HG03280 (cell line): ENCODE measurements around the gene PRSS3.
A peak's percentile ranks its signal among the peaks of the same experiment; 100 is the strongest.
"Not testable (repeated sequence)": the region's sequence is repeated elsewhere in the genome, so short reads cannot be mapped to it uniquely, and the experiment has no call there.

Experiments used
- ATAC-seq: cut with Tn5 transposase; IDR thresholded peaks from one replicate; pipeline ENCODE4 v1.9.1; 2021; ENCODE audit warnings: mild to moderate bottlenecking, moderate library complexity; ENCODE audit not compliant: unreplicated experiment

PRSS3 gene

DNA sequence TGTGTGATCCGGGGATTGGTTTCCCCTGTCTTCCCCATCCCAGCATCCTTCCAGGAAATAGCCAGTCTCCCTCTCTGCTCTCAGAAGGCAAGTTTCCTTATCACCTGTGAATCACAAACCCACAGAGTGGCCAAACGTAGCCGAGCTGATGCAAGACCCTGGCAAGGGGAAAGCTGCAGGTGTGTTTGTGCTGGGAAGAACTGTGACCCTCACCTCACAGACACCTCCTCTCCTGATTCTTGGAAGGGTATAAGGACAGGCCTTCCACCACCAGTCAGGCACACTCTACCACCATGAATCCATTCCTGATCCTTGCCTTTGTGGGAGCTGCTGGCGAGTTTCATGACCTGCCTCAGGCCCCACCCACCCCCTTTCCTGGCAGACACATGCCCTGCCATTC lies at the start of gene PRSS3:
TSS of gene PRSS3 (plus strand) at position 281 of the 400 bp plus-strand sequence. CDS start at position 294, 13 bp downstream.
- ATAC-seq: no peak

DNA sequence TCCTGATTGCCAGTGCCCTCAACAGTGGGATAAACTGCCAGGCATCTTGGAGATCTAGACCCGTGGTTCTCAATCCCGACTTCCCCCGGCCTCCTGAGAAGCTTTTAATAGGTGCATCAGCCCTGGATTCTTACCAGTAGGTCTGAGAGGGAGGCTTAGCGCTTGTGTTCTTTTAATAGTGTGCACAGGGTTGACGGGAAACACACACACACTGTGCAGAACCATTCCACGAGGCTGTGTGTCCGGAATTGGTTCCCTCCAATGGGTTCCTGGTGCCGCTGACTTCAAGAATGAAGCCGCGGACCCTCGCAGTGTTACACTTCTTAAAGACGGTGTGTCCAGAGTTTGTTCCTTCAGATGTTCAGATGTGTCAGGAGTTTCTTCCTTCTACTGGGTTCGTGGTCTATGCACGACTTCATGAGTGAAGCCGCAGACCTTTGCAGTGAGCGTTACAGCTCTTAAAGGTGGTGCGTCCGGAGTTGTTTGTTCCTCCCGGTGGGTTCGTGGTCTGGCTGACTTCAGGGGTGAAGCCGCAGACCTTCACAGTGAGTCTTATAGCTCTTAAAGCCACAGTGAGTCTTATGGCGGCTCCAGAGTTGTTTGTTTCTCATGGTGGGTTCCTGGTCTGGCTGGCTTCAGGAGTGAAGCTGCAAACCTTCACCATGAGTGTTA lies 46.6 kb upstream of the PRSS3 start:
- ATAC-seq: no peak

DNA sequence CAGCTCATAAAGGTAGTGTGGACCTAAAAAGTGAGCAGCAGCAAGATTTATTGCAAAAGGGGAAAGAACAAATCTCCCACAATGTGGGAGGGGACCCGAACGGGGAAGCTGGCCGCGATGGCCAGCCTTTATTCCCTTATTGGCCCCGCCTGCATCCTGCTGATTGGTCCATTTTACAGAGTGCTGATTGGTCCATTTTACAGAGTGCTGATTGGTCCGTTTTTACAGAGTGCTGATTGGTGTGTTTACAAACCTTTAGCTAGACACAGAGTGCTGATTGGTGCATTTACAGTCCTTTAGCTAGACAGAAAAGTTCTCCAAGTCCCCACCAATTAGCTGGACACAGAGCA lies 46.1 kb upstream of the PRSS3 start:
- not testable (repeated sequence) for ATAC-seq

DNA sequence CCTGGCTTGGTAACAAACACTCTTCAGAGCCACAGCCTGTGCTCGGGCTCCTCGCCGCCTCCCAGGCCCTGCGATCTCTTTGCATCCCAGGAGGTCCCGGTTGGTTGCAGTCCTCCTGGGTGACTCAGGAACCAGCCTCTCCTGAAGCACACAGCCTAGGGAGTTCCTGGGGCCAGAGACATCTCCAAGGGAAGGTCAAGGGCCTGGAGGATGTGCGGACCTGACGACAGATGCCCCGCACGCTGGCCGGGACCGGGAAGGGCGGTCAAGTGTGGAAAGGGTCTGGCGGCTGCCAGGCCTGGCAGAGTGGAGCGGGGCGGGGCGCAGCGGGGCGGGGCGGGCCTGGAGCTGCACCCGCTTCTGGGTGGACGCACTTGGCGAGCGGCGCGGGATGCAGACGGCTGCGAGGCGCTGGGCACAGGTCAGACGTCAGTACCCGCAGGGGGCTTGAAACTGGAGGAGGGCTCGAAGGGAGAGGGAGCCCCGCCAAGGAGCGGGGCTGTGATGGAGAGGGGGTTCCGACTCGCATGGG lies 45.0 kb upstream of the PRSS3 start:
- ATAC-seq: no peak

DNA sequence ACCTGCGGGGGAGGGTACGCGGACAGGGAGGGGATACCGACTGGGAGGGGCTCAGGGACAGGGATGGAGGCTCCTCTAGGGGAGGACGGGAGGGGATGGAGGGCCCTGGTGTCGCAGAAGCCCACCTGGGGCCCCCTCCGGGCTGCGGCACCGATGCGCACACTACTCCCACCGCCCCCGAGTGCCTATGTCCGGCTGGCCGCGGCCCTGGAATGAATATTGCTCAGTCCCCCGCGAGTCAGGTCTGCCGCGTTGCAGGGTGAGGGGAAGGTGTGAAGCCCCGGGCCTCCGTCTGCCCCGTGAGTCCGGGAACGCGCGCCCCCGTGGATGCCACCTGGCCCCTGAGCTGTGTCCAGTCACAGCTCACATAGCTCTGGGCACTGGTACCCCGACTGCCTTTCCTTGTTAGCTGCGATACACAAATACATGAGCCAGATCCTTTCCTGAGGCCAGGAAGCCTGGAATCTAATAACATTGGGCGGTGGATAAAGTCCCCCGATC lies 44.5 kb upstream of the PRSS3 start:
- no peak for ATAC-seq

DNA sequence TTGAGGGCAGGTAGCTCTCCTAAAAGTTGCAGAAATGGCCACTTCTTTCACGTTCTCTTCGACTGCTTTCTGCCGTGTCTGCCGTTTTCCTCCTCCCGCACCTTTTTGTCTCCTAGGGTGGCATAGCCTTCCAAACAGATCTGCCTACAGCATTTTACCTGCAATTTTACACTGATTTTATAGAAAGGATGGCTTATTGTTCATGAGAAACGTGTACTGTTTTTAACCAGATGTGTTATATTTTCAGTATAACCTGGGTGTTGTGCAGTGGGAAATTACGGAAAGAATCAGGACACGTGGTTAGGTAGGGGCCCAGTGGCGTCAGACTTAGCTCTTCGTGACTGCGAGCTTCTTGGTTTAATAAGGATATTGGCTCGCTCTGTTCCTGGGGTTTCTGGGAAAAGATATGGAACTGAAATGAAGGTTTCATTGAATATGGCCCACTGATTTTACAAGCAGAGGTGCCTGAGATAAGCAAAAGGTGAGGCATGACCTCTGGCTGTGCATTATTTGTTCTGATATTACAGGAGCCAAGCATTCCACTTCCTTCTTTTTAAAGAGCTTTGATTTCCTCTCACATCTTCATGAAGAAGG lies 43.7 kb upstream of the PRSS3 start:
- no peak for ATAC-seq

DNA sequence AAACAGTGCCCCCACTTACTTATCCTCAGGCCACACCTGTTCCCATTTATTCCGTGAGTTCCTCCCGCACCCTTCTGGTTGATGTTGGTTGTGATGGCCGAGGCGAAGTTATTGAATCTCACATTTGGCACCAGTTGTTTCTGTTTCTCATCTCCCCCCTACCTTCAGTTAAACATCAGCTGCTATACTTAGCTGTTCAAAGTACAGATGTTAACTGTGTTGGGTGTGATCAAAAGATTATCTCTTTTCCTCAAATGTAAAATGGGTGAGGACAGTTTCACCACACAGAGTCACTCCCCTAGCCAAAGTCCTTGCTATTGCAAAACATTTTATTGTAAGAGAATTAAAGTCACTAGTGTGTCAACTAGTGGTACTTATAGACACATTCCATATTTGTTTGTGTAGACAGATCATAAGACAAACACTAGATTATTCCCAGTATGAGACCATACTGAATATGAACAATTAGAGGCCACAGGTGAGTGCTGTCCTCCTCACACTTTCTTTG lies 43.2 kb upstream of the PRSS3 start:
- no peak for ATAC-seq

DNA sequence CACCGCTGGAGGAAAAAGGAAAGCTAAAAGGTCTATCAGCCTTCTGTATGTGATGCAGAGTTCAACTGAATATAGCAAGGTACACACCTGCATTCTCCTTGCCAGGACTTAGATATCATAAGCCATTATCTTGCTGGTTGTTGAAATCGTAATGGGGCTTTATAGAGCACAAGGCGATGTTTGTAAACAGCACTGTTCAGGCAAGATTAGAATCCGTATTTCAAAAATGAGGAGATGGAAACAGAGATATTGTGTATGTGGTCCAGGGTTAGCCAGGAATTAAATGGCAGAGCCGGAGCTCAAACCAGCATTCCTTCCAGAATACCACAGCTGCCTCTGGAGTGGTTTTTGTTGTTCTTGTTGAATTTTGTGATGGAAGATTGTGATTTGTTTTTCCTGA lies 42.6 kb upstream of the PRSS3 start:
- ATAC-seq: not testable (repeated sequence)

DNA sequence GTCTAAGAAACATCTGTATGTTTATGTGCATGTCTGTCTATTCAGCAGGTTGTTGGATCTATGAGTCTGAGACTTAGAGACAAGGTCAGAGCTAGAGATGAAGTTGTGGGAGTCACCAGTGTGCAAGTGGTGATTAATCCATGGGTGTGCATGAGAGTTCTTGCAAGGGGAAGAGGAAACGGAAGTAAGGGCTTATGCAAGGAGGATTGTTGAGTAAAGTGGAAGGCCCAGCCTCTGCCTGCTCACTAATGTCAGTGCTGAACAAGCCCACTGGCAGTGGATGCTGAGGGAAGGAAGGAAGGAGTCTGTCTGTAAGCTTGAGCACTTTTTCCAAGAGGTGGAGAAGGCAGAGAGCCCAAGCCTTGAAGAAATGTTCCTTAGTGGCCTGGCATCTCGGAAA lies 35.7 kb upstream of the PRSS3 start:
- not testable (repeated sequence) for ATAC-seq

DNA sequence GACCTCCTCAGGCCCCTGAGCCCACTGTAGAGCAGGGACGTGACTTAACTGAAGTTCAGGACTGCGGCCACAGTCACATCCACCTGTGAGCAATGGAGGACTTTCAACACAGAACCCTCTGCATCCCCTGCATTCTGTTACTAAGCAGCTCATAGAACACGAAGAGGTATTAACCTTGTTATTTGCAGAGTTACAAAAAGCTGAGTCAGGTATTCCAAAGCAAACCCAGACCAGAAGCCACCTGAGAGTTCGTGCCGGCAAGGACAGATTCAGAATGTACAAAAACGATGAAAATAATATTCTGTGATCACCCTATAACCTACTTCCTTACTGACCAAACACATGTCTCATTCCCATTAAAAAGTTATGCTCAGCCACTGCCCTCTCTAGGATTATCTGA lies 33.0 kb upstream of the PRSS3 start:
- no peak for ATAC-seq

DNA sequence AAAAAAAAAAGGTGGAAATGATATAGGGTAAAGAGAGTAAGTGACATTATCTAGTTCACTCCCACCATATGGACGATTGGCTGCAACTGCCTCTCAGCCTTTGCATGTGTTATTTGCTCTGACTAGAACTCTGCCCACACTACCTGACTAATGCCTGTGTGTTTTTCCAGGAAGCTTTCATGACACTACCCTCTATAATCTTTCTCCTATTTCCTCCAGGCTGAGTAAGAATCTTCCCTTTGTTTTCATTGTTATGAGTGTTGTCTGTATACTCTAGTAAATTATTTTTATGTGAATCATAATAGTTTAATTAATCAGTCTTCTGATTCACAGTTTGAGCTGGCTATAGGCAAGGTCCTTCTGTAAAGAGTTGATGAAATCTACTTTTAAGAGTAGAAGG lies 31.7 kb upstream of the PRSS3 start:
- not testable (repeated sequence) for ATAC-seq

DNA sequence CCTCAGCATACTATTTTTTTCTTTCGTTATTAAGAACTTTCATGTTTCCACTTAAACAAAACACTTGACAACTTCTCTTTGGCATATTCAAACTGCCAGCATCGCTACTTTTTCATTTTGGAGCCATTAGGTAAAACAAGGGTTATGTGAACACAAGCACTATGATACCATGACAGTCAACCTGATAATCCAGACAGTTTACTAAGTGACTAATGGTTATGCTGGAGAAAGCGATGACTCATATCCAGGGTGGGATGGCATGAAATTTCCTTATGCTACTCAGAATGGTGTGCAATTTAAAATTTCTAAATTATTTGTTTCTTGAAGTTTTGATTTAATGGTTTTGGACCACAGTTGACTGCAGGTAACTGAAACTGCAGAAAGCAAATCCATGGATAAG lies 29.9 kb upstream of the PRSS3 start:
- ATAC-seq: no peak

DNA sequence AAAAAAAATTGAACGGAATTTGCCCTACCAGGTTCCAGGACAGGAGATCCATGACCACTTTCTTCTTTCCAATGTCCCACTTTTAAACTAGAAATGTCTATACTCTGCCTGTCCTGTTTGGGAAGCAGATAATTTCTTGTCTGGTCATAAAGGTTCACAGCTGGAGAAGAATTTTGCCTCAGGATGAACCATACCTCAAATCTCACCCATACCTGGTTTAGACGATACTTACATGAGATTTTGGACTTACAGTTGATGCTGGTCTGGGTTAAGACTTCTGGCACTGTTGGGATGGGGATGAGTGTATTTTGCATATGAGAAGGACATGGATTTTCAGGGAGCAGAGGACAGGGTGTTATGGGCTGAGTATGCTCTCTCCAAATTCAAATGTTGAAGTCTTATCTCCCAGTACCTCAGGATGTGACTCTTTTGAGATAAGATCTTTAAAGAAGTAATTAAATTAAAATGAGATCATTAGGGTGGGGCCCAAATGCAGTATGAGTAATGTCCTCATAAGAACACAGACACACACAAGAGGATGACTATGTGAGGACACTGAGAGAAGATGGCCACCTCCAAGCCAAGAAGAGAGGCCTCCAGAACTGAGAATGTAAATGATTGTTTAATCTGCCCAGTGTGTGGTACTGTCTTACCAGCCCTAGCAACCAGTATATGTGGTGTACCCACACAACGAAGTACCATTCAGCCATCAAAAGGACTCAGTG lies 25.0 kb upstream of the PRSS3 start:
- ATAC-seq: not testable (repeated sequence)

DNA sequence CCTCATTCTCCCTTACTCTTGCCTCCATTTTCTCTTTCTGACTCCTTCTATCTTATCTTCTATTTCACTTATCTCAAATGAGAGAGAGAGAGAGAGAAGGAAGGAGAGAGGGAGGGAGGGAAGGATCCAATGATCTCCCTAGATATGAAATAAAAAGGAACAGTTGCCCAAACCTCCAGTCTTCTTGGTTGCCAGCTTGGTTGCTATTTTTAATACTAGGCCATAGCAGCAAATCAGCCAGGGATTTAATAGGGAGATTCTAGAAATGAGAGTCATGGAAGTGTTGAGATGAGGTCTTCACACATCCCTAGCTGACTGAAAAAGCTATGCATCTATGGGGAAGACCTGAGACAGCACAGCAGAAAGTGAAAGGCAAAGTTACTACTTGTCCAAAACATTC lies 22.2 kb upstream of the PRSS3 start:
- ATAC-seq: not testable (repeated sequence)

DNA sequence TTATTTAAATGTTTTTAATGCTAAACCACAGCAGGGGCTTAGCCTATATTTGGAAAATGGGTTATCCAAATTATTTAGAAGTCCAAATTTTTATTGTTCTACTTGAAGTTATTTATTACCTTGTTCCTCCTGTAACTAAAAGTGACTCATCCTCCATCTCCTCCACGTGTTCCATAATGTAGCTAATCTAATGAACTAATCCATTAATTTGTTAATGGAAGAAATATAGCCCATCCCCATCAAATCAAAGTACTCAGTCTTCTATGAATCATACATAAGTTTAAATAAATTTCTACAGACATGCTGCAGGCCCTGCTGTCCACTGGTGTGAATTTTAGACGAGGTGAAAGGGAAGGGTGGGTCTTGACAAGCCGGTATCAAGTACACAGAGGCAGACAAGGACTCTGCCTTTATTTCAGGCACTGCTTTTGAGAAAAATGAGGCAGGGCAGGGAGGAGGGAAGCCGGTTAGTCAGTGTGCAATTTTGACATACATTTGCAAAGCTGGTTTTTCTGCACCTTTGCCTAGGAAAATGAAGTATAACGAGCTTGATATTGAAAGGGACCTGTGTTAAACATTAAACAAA lies 21.2 kb upstream of the PRSS3 start:
- not testable (repeated sequence) for ATAC-seq

DNA sequence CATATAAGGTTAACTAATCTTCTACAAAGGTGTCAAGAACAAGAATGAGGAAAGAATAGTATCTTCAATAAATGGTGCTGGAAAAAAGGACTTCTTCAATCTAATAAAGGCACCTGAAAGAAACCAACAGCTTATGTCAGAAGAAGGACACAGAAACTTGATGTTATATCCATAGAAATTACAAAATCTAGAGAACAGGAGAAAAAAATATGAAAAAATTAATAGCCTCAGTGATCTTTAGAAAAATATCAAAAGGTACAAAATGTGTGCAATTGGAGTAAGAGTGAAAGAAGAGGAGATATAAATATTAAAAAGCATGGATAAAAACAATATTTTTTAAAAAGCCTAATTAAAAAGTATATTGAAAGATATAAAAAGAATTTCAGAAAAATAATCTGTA lies 18.8 kb upstream of the PRSS3 start:
- ATAC-seq: no peak

DNA sequence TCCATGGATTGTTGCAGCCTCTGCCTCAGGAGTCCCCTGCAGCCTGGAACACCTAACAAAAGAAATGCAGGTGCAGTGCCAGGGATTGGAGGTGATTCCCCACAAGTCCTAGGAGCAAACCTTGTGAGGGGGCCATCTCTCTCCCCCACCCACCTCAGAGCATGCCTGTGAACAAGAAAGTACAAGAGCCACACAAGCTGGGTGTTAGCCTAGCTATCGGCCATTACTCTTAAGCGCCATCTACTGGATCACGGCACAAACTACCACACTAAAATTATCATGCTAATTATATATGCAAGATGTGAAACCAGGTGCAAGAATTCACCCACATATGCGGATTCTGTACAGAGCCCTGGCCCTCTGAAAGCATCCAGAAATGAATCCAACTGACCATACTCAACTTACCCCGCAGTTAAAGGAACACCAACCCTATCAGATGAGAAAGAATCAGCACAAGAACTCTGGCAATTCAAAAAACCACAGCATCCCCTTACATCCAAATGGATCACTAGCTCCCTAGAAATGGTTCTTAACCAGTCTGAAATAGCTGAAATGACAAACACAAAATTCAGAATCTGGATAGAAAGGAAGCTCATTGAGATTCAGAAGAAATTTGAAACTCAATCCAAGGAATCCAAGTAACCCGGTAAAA lies 16.5 kb upstream of the PRSS3 start:
- peak; percentile 74 for ATAC-seq

DNA sequence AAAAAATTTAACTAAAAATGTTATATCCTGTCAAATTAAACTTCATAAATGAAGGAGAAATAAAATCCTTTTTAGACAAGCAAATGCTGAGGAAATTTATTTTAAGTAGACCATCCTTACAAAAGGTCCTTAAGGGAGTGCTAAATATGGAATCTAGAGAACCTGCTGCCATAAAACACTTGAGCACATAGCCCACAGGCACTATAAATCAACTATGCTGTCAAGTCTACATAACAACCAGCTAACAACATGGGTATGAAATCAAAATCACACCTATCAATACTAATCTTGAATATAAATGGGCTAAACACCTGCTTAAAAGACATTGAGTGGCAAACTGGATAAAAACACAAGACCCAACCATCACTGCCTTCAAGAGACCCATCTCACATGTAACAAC lies 15.1 kb upstream of the PRSS3 start:
- no peak for ATAC-seq

DNA sequence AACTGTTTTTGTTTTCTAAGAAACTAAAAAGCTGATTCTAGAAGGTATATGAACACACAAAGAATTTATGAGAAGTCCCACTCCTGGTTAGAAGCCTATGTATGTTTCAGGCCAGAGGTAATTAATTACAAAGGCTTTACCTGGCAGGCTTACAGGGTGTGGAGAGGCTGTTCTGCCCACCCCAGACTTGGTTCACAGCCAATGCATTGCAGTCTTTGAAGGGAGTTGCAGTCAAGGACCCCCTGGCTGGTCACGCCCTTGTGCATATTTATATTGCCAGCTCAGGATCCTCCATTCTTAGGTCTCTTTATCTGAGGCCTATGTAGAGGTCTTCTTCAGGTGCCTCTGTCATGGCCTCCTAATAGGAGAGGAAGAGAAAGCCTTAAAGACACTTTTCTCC lies 13.6 kb upstream of the PRSS3 start:
- ATAC-seq: no peak

DNA sequence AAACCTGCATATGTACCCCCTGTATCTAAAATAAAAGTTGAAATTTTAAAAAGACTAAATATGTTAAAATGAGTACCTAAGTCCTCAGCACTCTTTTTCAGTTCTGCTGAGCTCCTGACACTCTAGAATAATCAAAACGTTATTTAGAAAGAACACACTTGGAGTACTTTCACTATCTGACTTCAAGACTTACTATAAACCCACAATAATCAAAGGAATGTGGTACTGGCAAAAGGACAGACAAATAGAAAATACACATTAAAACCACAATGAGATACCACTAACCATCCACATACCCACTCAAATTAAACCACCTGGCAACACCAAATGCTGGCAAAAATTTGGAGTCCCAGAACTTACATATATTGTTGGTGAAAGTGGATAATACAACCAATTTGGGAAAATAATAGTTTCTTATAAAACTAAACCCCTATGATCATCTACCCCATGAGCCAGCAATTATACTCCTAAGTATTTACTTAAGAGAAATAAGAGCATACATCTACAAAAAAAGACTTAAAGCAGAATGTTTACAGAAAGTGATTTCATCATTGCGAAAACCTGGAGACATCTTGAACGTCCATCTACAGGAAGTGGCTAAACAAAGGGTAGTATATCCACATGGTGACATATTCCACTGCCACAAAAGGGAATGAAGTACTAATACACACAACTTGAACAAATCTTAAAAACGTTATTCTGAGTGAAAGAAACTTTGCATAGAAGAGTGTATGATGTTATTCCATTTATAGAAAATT lies 12.8 kb upstream of the PRSS3 start:
- ATAC-seq: no peak
